Ovary (tissue), 9 donors: ENCODE measurements around the gene TMEM52B. TPM values are rescaled to one million over a fixed set of nuclear protein-coding genes. Genes with fewer than 3 reads are reported as not detected.
A peak's percentile ranks its signal among the peaks of the same experiment; 100 is the strongest.

ENCODE experiments used
- DNase-seq, 5 donors: peaks; one replicate each; pipeline ENCODE4 v3.0.0-alpha.2; 2019 to 2020
- H3K27ac ChIP-seq, 2 donors: fragments of 200-600 bp; one replicate each; pipeline versions ENCODE4 v1.5.1 to v1.8.0; 2019 to 2022
- H3K27me3 ChIP-seq: fragments of 200-600 bp; one replicate; pipeline ENCODE4 v1.8.0; 2022
- H3K36me3 ChIP-seq: fragments of 200-600 bp; sonication (generic); one replicate; pipeline ENCODE4 v1.5.1; 2019
- H3K4me1 ChIP-seq: one replicate; pipeline ENCODE4 v1.8.1; 2013; ENCODE audit warnings: mild to moderate bottlenecking, moderate library complexity; ENCODE audit not compliant: insufficient read depth
- H3K4me3 ChIP-seq: fragments of 200-600 bp; sonication (generic); one replicate; pipeline ENCODE4 v1.5.1; 2017
- H3K9me3 ChIP-seq, 2 donors: fragments of 200-600 bp in 1 of 2; sonication (generic) in 1 of 2; one replicate each; pipeline versions ENCODE4 v1.5.1 to v1.8.1; 2013 to 2019; ENCODE audit warnings: mild to moderate bottlenecking in 1 of 2, moderate library complexity in 1 of 2
- EP300 ChIP-seq: sonication (generic); formaldehyde crosslinking; IDR thresholded peaks from one replicate; pipeline ENCODE4 v1.6.1; 2017; ENCODE audit warnings: antibody characterized with exemption
- POLR2A ChIP-seq: fragments of 450-650 bp; IDR thresholded peaks from one replicate; pipeline ENCODE4 v1.6.1; 2017; ENCODE audit warnings: antibody characterized with exemption, mild to moderate bottlenecking, moderate library complexity
- WGBS, 3 donors: extraction: QIAGEN DNeasy Blood & Tissue Kit in 1 of 3; methylation state at CpG; one replicate each; pipeline versions ENCODE4 v1.1.5 to v1.1.7; 2013 to 2017; 5-methylcytosine and 5-hydroxymethylcytosine counted together
- intact Hi-C, 4 donors: fragments of 100-400 bp; cut with DNase I; formaldehyde crosslinking; loops; one replicate each; pipeline versions ENCODE4 v1.11.0 to v1.15.1; 2022 to 2023
- polyA plus RNA-seq, 2 donors: library from polyadenylated mRNA; stranded (reverse); fragments of 200-250 nt in 1 of 2; fragments of 350-450 nt in 1 of 2; fragmentation: Illumina TruSeq in 1 of 2; extraction: RNeasy Lipid Tissue Mini Kit (QIAGEN cat#74804) in 1 of 2; gene quantifications; one replicate each; pipeline ENCODE4 v1.2.3, GENCODE V29; 2013 to 2014
- total RNA-seq, 7 donors: library from RNA; depleted of rRNA in 2 of 7; stranded (reverse); fragments of >200 nt in 2 of 7; fragmentation: NEBNext Ultra II Directional in 3 of 7; extraction: Animal tissue kit (Norgen Biotek cat#: 25700) in 3 of 7; gene quantifications; one replicate each; pipeline versions ENCODE4 v1.1.0 to v1.2.4, GENCODE V29; 2016 to 2023
- TF ChIP-seq, protein P1 (sequence below), 3 donors: fragments of 450-650 bp in 2 of 3; fragments of 200-600 bp in 1 of 3; IDR thresholded peaks; one replicate each; pipeline versions ENCODE4 v1.5.1 to v1.8.0; 2016 to 2022; ENCODE audit warnings: antibody characterized with exemption in 3 of 3, mild to moderate bottlenecking in 1 of 3
- donor health status: DM: no; HTN: no; CAD: no; lungs with moderate emphysema.
- donor health status: DM: no; HTN: no; CAD: no.
- donor health status: Bipolar disorder and iron deficiency.
- donor health status: DM: yes; HTN: yes; CAD: no.
- donor health status: DM: no; HTN: no; CAD: no.
- donor health status: DM: yes; HTN: yes; CAD: no.

Gene TMEM52B
- total and polyA plus RNA-seq, 9 donors: 0.04 to 0.69 (median 0.09) TPM; not detected in 5

- intact Hi-C loops: loop anchor here in 2 of 4 donors (5.0 to 10.0 kb wide), 2 partner anchors 326 to 499 kb away; no protein-coding TSS in a partner anchor
- 29 to 59% (median 48%) methylated on average over 4 of the region's 4 CpGs for WGBS, 3 donors
- Histone ChIP-seq H3K9me3 (no peaks in the 10 kb centered on the region), H3K36me3 (no peaks in the 10 kb centered on the region), H3K4me3 (no peak overlapping the region), H3K4me1 (no peaks in the 10 kb centered on the region), H3K27me3 (no peaks in the 10 kb centered on the region), H3K27ac (no peak overlapping the region)
- DNase-seq: peak in 4 of 5 donors; percentile 22 to 52 (median 40)
- TF ChIP-seq POLR2A (no peak), EP300 (no peak)
- TF ChIP-seq, protein P1, sequence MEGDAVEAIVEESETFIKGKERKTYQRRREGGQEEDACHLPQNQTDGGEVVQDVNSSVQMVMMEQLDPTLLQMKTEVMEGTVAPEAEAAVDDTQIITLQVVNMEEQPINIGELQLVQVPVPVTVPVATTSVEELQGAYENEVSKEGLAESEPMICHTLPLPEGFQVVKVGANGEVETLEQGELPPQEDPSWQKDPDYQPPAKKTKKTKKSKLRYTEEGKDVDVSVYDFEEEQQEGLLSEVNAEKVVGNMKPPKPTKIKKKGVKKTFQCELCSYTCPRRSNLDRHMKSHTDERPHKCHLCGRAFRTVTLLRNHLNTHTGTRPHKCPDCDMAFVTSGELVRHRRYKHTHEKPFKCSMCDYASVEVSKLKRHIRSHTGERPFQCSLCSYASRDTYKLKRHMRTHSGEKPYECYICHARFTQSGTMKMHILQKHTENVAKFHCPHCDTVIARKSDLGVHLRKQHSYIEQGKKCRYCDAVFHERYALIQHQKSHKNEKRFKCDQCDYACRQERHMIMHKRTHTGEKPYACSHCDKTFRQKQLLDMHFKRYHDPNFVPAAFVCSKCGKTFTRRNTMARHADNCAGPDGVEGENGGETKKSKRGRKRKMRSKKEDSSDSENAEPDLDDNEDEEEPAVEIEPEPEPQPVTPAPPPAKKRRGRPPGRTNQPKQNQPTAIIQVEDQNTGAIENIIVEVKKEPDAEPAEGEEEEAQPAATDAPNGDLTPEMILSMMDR (IDR thresholded peaks at IDR 0.05): peak; percentile 73 to 82 (median 79)
Measured at GRCh38 chr12:10235761-10236631, 57.2 kb downstream of the TMEM52B start.

DNA sequence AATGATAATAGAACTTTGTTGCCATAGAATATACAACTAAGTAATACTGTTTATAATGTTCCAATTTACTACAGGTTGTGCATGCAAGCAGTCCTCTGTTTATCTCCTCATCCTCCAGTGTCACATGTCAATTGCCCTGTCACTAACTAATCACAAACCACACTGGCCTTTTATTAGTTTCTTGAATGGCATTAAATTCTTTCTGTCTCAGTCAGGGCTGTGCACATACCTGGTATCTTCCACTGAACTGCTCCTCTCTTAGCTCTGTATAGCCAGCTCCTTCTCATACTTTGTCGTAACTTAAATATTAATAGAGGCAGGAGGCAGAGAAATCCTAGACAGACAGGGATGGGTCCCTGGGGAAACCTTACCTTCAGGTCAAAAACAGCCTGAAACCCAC is 57.9 kb downstream of the TMEM52B start:
- Histone ChIP-seq H3K36me3 (no peaks in the 10 kb centered on the region), H3K4me3 (no peak overlapping the region), H3K27me3 (no peaks in the 10 kb centered on the region), H3K9me3 (no peaks in the 10 kb centered on the region), H3K4me1 (no peaks in the 10 kb centered on the region), H3K27ac (no peak overlapping the region)
- DNase-seq: no peak
- 92 to 96% (median 95%) methylated on average over 1 of the region's 1 CpG for WGBS, 3 donors
- intact Hi-C loops: loop anchor here in 2 of 4 donors (5.0 to 10.0 kb wide), 2 partner anchors 326 to 498 kb away; no protein-coding TSS in a partner anchor
- TF ChIP-seq, protein P1 (IDR thresholded peaks at IDR 0.05): no peak
- TF ChIP-seq EP300: no peak

DNA sequence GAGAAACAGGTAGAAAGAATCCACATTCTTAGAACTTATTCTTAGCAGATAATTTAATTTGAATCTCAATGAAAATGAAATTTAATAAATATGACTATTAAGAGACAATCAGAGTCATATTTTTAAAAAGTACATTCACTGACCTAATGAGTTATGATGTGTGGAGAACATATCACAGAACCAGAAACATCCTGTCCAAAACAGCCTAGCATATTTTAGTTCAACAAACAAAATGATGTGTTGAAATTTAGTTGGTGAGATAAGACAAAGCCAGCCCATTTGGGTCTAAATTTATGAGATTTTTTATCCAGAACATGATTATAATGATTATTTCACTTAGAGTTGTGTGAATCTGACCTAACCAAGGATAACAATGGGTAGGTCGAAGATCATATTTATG is 59.7 kb downstream of the TMEM52B start:
- WGBS, 3 donors: 83 to 98% (median 83%) methylated on average over 1 of the region's 1 CpG
- Histone ChIP-seq H3K27me3 (no peaks in the 10 kb centered on the region), H3K4me3 (no peak overlapping the region), H3K9me3 (no peaks in the 10 kb centered on the region), H3K36me3 (no peaks in the 10 kb centered on the region), H3K4me1 (no peaks in the 10 kb centered on the region), H3K27ac (no peak overlapping the region)
- TF ChIP-seq EP300 (no peak), POLR2A (no peak)
- TF ChIP-seq, protein P1 (IDR thresholded peaks at IDR 0.05): no peak
- DNase-seq: no peak
- intact Hi-C loops: loop anchor here in 2 of 4 donors (5.0 to 10.0 kb wide), 2 partner anchors 324 to 496 kb away; no protein-coding TSS in a partner anchor

- H3K4me1 ChIP-seq: no peaks in the 10 kb centered on the region
- H3K4me3 ChIP-seq: no peak overlapping the region
- H3K9me3 ChIP-seq: no peaks in the 10 kb centered on the region
- H3K36me3 ChIP-seq: no peaks in the 10 kb centered on the region
- WGBS, 3 donors: 16 to 33% (median 25%) methylated on average over 3 of the region's 3 CpGs
- TF ChIP-seq EP300 (no peak), POLR2A (no peak)
- TF ChIP-seq, protein P1 (IDR thresholded peaks at IDR 0.05): no peak
- H3K27ac ChIP-seq: no peak overlapping the region
- H3K27me3 ChIP-seq: no peaks in the 10 kb centered on the region
- intact Hi-C loops: no loop called here
- no peak for DNase-seq
Measured at GRCh38 chr12:10241290-10241689, 62.5 kb downstream of the TMEM52B start.

Other genes with a start within 250 kb of the TMEM52B start
- gene CLEC2A, start 246.7 kb upstream of the TMEM52B start, total RNA-seq: not detected
- not detected for gene CLEC2A, start 246.7 kb upstream of the TMEM52B start, polyA plus RNA-seq
- gene CLEC12A, start 207.6 kb upstream of the TMEM52B start, total RNA-seq: 1 to 10 TPM in 1 of 7 donors, under 1 TPM in 2, not detected in 4; 0.46 to 1.8 (median 1.00) TPM
- gene CLEC12A, start 207.6 kb upstream of the TMEM52B start, polyA plus RNA-seq: under 1 TPM; 0.63 to 0.97 TPM
- gene CLEC1B, start 179.9 kb upstream of the TMEM52B start, total RNA-seq: under 1 TPM in 1 of 7 donors, not detected in 6; 0.26 TPM
- under 1 TPM; 0.06 to 0.47 TPM for gene CLEC1B, start 179.9 kb upstream of the TMEM52B start, polyA plus RNA-seq
- gene CLEC12B, start 168.4 kb upstream of the TMEM52B start, total RNA-seq: not detected
- gene CLEC12B, start 168.4 kb upstream of the TMEM52B start, polyA plus RNA-seq: under 1 TPM in 1 of 2 donors, not detected in 1; 0.05 TPM
- gene CLEC9A, start 148.3 kb upstream of the TMEM52B start, total RNA-seq: under 1 TPM in 3 of 7 donors, not detected in 4; 0.22 to 0.51 (median 0.46) TPM
- gene CLEC9A, start 148.3 kb upstream of the TMEM52B start, polyA plus RNA-seq: under 1 TPM; 0.04 to 1.00 TPM
- 10 to 100 TPM in 1 of 7 donors, 1 to 10 TPM in 6; 1.5 to 11.5 (median 4.1) TPM for gene CLEC1A, start 80.0 kb upstream of the TMEM52B start, total RNA-seq
- gene CLEC1A, start 80.0 kb upstream of the TMEM52B start, polyA plus RNA-seq: 10 to 100 TPM in 1 of 2 donors, 1 to 10 TPM in 1; 4.8 to 13.8 TPM
- 10 to 100 TPM in 1 of 7 donors, 1 to 10 TPM in 6; 2.9 to 12.7 (median 3.7) TPM for gene CLEC7A, start 48.8 kb upstream of the TMEM52B start, total RNA-seq
- gene CLEC7A, start 48.8 kb upstream of the TMEM52B start, polyA plus RNA-seq: 1 to 10 TPM; 1.9 to 3.4 TPM
- gene OLR1, start 6.9 kb upstream of the TMEM52B start, total RNA-seq: 10 to 100 TPM in 1 of 7 donors, 1 to 10 TPM in 3, under 1 TPM in 3; 0.71 to 12.3 (median 1.1) TPM
- under 1 TPM; 0.10 to 0.48 TPM for gene OLR1, start 6.9 kb upstream of the TMEM52B start, polyA plus RNA-seq
- 100 to 1,000 TPM in 2 of 7 donors, 10 to 100 TPM in 5; 53.1 to 139 (median 96.1) TPM for gene GABARAPL1, start 33.8 kb downstream of the TMEM52B start, total RNA-seq
- gene GABARAPL1, start 33.8 kb downstream of the TMEM52B start, polyA plus RNA-seq: 100 to 1,000 TPM in 1 of 2 donors, 10 to 100 TPM in 1; 58.7 to 186 TPM
- gene KLRD1, start 128.8 kb downstream of the TMEM52B start, total RNA-seq: 1 to 10 TPM in 4 of 7 donors, under 1 TPM in 3; 0.33 to 1.8 (median 1.2) TPM
- 1 to 10 TPM in 1 of 2 donors, under 1 TPM in 1; 0.12 to 3.8 TPM for gene KLRD1, start 128.8 kb downstream of the TMEM52B start, polyA plus RNA-seq
- 1 to 10 TPM in 2 of 7 donors, under 1 TPM in 5; 0.12 to 2.1 (median 0.35) TPM for gene KLRK1, start 211.0 kb downstream of the TMEM52B start, total RNA-seq
- gene KLRK1, start 211.0 kb downstream of the TMEM52B start, polyA plus RNA-seq: 1 to 10 TPM in 1 of 2 donors, under 1 TPM in 1; 0.54 to 6.3 TPM
- gene KLRC4, start 230.7 kb downstream of the TMEM52B start, total RNA-seq: under 1 TPM in 1 of 7 donors, not detected in 6; 0.60 TPM
- gene KLRC4, start 230.7 kb downstream of the TMEM52B start, polyA plus RNA-seq: under 1 TPM in 1 of 2 donors, not detected in 1; 0.30 TPM
- gene KLRC3, start 241.6 kb downstream of the TMEM52B start, total RNA-seq: under 1 TPM in 2 of 7 donors, not detected in 5; 0.58 to 0.72 TPM
- gene KLRC3, start 241.6 kb downstream of the TMEM52B start, polyA plus RNA-seq: under 1 TPM; 0.19 to 0.90 TPM